GM18861 (cell line): ENCODE measurements around the gene LCE1C.

Experiments
- ATAC-seq: cut with Tn5 transposase; IDR thresholded peaks from one replicate; pipeline ENCODE4 v1.9.1; 2021; ENCODE audit not compliant: unreplicated experiment

Gene LCE1C

GRCh38 chr1:152760551-152761190 lies 45.8 kb downstream of the LCE1C start:
- ATAC-seq: no peak

GRCh38 chr1:152759453-152760173 lies 46.8 kb downstream of the LCE1C start:
- ATAC-seq: no peak

DNA sequence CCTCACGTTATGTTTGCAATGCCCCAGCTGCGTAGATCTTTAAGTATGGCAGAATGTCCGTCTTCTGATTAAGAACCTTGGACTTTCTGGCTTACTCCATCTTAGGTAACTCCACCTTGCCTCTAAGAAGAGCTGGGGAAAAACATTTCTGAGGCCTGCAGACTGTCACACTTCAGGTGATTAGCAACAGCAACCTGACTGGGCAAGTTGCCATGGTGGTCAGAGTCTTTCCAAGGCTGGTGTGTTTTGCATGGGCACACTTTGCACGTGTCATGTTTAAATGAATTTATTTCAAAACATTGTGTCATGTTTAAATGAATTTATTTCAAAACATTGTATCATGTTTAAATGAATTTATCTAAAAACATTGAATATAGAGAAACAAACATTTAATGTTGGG lies 47.8 kb downstream of the LCE1C start:
- no peak for ATAC-seq

DNA sequence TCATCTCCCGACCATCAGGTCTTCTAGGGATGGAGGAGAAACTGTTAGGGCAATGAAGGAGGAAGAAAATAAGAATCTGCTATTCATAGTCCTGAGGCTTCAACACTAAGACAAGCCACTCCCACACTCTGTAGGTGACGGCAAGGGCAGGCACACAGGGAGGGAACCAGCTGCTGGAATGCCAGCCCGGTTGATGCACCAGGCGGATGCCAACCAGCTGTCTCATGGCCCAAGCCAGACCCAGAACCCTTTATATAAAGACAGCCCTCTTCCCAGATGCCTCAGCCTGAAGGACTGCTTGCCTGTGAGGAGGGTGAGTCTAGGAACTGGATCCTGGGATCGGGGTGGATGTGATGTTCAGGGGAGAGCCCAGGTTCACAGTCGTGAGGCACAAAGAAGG lies 48.7 kb downstream of the LCE1C start, which contains the start of gene KPRP:
Gene KPRP (plus strand): TSS at position 279 of the 400 bp plus-strand sequence. CDS start 1,564 bp downstream, outside the sequence.
- ATAC-seq: no peak

- no peak for ATAC-seq
Measured at GRCh38 chr1:152756872-152757271, 49.6 kb downstream of the LCE1C start.
